RWPE2 (cell line): ENCODE results near the gene SLC38A2.
"Not testable (repeated sequence)": the region's sequence is repeated elsewhere in the genome, so short reads cannot be mapped to it uniquely, and the experiment has no call there.

Experiments
- ATAC-seq: fragments of 200-7000 bp; cut with Tn5 transposase; 3 replicates; pipeline ENCODE4 v1.9.1; 2021; ENCODE audit warnings: low read depth
- DNase-seq: peaks from one replicate; pipeline ENCODE4 v3.0.0-alpha.2; 2020; ENCODE audit warnings: low spot score
- H3K27ac ChIP-seq: fragments of 450-650 bp; 2 replicates; pipeline ENCODE4 v1.5.1; 2017; ENCODE audit warnings: mild to moderate bottlenecking; ENCODE audit not compliant: poor library complexity, severe bottlenecking
- H3K27me3 ChIP-seq: fragments of 250-450 bp; sonication (Bioruptor Pico); 2 replicates; pipeline ENCODE4 v1.5.1; 2021; ENCODE audit warnings: mild to moderate bottlenecking, moderate library complexity; ENCODE audit not compliant: insufficient read depth, poor library complexity, severe bottlenecking
- H3K36me3 ChIP-seq: fragments of 250-450 bp; sonication (Bioruptor Pico); 2 replicates; pipeline ENCODE4 v1.5.1; 2020; ENCODE audit warnings: low read depth, mild to moderate bottlenecking, moderate library complexity
- H3K4me1 ChIP-seq: fragments of 250-450 bp; sonication (Bioruptor Pico); 2 replicates; pipeline ENCODE4 v1.5.1; 2021; ENCODE audit warnings: mild to moderate bottlenecking, moderate library complexity; ENCODE audit not compliant: insufficient read depth, poor library complexity, severe bottlenecking
- H3K4me3 ChIP-seq: fragments of 250-450 bp; sonication (Bioruptor Pico); 2 replicates; pipeline ENCODE4 v1.5.1; 2021; ENCODE audit warnings: mild to moderate bottlenecking, moderate library complexity; ENCODE audit not compliant: severe bottlenecking
- H3K9me3 ChIP-seq: fragments of 250-450 bp; sonication (Bioruptor Pico); 2 replicates; pipeline ENCODE4 v1.5.1; 2021; ENCODE audit warnings: mild to moderate bottlenecking, moderate library complexity; ENCODE audit not compliant: severe bottlenecking
- CTCF ChIP-seq: fragments of 450-650 bp; IDR thresholded peaks from one replicate; pipeline ENCODE4 v1.5.1; 2017; ENCODE audit warnings: mild to moderate bottlenecking, moderate library complexity; ENCODE audit not compliant: poor library complexity, severe bottlenecking

The SLC38A2 gene

DNA sequence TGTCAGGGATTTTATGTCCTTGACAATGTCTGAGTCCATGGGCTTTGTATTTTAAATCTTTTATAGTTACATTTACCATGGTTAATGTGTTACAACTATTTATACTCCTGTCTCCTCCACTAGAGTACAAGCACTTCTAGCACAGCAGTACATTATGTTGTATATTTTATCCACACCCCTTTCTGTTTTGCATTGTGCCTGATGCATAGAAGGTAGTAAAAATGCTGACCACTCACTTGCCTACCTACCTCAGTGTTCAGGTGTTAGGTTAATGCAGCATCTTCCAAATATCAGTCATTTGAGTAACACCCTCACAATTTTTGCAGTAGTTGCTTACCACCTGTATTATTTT lies 31.1 kb upstream of the SLC38A2 start:
- ATAC-seq = no peak
- H3K4me3 ChIP-seq = no peak overlapping the region
- no peak for DNase-seq
- TF ChIP-seq CTCF = no peak
- H3K4me1 ChIP-seq = peaks cover 26% of the 10 kb centered on the region
- H3K9me3 ChIP-seq = no peaks in the 10 kb centered on the region
- no peaks in the 10 kb centered on the region for H3K36me3 ChIP-seq
- peak overlapping the region; percentile 96 for H3K27ac ChIP-seq
- H3K27me3 ChIP-seq = no peaks in the 10 kb centered on the region

DNA sequence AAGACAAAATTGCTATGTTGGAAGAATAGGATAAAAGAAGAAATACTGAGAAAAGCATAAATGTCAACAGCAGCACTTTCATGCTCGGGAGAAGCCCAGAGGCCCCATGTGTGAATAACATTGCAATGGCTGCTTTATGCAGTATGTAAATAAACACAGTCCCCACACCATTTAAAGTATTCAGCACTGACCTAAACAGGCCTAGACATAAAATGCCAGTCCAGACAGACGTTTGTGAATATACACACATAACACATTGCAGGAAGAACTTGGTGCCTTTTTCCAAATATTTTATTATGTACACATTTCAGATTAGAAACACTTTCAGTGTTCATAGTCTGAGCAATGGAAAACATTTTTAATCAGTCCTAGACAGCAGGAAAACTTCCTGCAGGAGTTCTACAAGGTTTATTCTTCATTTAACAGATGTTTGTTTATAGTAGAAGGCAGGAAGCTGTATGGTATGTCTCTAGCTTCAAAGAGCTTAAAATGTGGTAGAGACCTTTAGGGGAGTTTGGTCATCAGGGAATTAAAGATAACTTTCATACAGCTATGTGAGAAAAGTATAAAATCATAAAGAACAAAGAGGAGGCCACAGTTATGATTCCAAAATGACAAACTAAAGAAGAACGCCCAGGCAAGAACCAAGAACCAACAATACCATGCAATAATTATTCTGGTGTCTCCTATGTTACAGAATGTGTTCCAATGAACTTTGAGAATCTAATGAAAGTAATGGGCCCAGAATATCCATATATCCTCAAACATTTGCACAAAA lies 30.6 kb upstream of the SLC38A2 start:
- H3K4me1 ChIP-seq = peaks cover 26% of the 10 kb centered on the region
- H3K36me3 ChIP-seq = no peaks in the 10 kb centered on the region
- H3K9me3 ChIP-seq = no peaks in the 10 kb centered on the region
- no peak for DNase-seq
- H3K27me3 ChIP-seq = no peaks in the 10 kb centered on the region
- no peak overlapping the region for H3K4me3 ChIP-seq
- no peak for TF ChIP-seq CTCF
- H3K27ac ChIP-seq = peak overlapping the region; percentile 96
- peak; percentile 61 for ATAC-seq

DNA sequence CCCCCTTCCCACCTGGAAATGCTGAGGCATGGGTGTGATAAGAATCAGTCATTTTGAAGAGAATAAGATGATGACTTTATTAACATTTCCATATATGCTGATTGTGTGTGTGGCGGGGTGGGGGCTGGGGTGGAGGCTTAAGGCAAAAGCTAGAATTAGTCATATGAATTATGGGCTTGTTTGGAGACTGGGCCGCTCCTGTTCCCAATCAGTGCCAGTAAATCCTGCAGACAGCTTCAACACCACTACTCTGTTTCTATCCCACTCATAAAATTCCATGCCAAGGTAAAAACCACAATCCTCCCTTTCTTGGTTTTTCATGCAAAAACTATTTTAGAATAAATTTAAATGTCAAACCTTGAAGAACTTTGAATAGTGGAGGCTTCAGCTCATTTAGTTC lies 29.9 kb upstream of the SLC38A2 start:
- Histone ChIP-seq H3K4me1 (peaks cover 26% of the 10 kb centered on the region), H3K36me3 (no peaks in the 10 kb centered on the region), H3K4me3 (no peak overlapping the region), H3K27ac (peak overlapping the region; percentile 96), H3K9me3 (no peaks in the 10 kb centered on the region), H3K27me3 (no peaks in the 10 kb centered on the region)
- ATAC-seq = peak; percentile 92
- peak; percentile 63 for DNase-seq
- no peak for TF ChIP-seq CTCF

- no peak for DNase-seq
- peak; percentile 62 for ATAC-seq
- H3K9me3 ChIP-seq = no peaks in the 10 kb centered on the region
- H3K36me3 ChIP-seq = no peaks in the 10 kb centered on the region
- H3K27ac ChIP-seq = peak overlapping the region; percentile 96
- peak; percentile 36 for TF ChIP-seq CTCF
- H3K4me3 ChIP-seq = no peak overlapping the region
- H3K27me3 ChIP-seq = no peaks in the 10 kb centered on the region
- H3K4me1 ChIP-seq = peaks cover 26% of the 10 kb centered on the region
Observed at GRCh38 chr12:46401662-46402061, 29.1 kb upstream of the SLC38A2 start.

- peaks cover 26% of the 10 kb centered on the region for H3K4me1 ChIP-seq
- peak overlapping the region; percentile 96 for H3K27ac ChIP-seq
- H3K4me3 ChIP-seq = no peak overlapping the region
- no peaks in the 10 kb centered on the region for H3K27me3 ChIP-seq
- H3K36me3 ChIP-seq = no peaks in the 10 kb centered on the region
- ATAC-seq = 0 out of 3 replicates have a peak, but pooled peaks have one; percentile 19
- no peak for DNase-seq
- TF ChIP-seq CTCF = no peak
- no peaks in the 10 kb centered on the region for H3K9me3 ChIP-seq
Observed at GRCh38 chr12:46400406-46400805, 27.8 kb upstream of the SLC38A2 start.

- Histone ChIP-seq H3K27ac (peak overlapping the region; percentile 96), H3K4me1 (peaks cover 26% of the 10 kb centered on the region)
- DNase-seq, H3K36me3 ChIP-seq, H3K27me3 ChIP-seq, ATAC-seq, H3K4me3 ChIP-seq, H3K9me3 ChIP-seq: not testable (repeated sequence)
Observed at GRCh38 chr12:46399461-46400248, 27.1 kb upstream of the SLC38A2 start.
